A549 (cell line): Measurements from ENCODE around the gene PLA2G2C.

Experiments
- BHLHE40 ChIP-seq: IDR thresholded peaks from 2 replicates; pipeline ENCODE4 v1.6.1; 2012; ENCODE audit warnings: low read depth, low read length, inconsistent platforms
- CBX2 ChIP-seq: fragments of 200-600 bp; sonication (generic); IDR thresholded peaks from 2 replicates; pipeline ENCODE4 v1.6.1; 2016; ENCODE audit warnings: low read depth, mild to moderate bottlenecking, borderline replicate concordance
- CEBPB ChIP-seq, 2 experiments: fragments of >200 bp in 1 of 2; sonication (Bioruptor Twin) in 1 of 2; formaldehyde crosslinking in 1 of 2; IDR thresholded peaks; 2 replicates each; pipeline ENCODE4 v1.6.1; 2012 to 2016
- CTCF ChIP-seq: fragments of >200 bp; sonication (Bioruptor Twin); formaldehyde crosslinking; IDR thresholded peaks from 3 replicates; pipeline ENCODE4 v1.5.1; 2016
- HOXA7 ChIP-seq: fragments of 250-450 bp; sonication (Bioruptor Pico); IDR thresholded peaks from 2 replicates; pipeline ENCODE4 v1.5.0; 2020; ENCODE audit warnings: mild to moderate bottlenecking, moderate library complexity
- MAFK ChIP-seq: fragments of 450-650 bp; IDR thresholded peaks from 2 replicates; pipeline ENCODE4 v1.6.1; 2014; ENCODE audit not compliant: partially characterized antibody
- NFE2L2 ChIP-seq: fragments of 150-350 bp; conservative IDR thresholded peaks from 2 replicates; pipeline ENCODE4 v1.6.1; 2014; ENCODE audit warnings: low read length
- NPAS2 ChIP-seq: fragments of 250-450 bp; sonication (Bioruptor Pico); IDR thresholded peaks from 2 replicates; pipeline ENCODE4 v1.8.0; 2022; ENCODE audit warnings: mild to moderate bottlenecking, moderate library complexity, borderline replicate concordance
- NR3C1 ChIP-seq: fragments of >200 bp; sonication (Bioruptor Twin); formaldehyde crosslinking; IDR thresholded peaks from 3 replicates; pipeline ENCODE4 v1.6.1; 2017
- POLR2A ChIP-seq: IDR thresholded peaks from 2 replicates; pipeline ENCODE4 v1.6.1; 2012; ENCODE audit warnings: mild to moderate bottlenecking, low read length
- RAD21 ChIP-seq, 2 experiments: fragments of >200 bp in 1 of 2; sonication (Bioruptor Twin) in 1 of 2; formaldehyde crosslinking in 1 of 2; IDR thresholded peaks in 1 of 2; conservative IDR thresholded peaks in 1 of 2; 2 replicates in 1 of 2; 3 replicates in 1 of 2; pipeline ENCODE4 v1.6.1; 2012 to 2018; ENCODE audit warnings: inconsistent platforms in 1 of 2
- REST ChIP-seq: fragments of 200-600 bp; sonication (generic); IDR thresholded peaks from 2 replicates; pipeline ENCODE4 v1.6.1; 2016; ENCODE audit warnings: antibody characterized with exemption, mild to moderate bottlenecking, moderate library complexity
- TF ChIP-seq, protein P1 (sequence below): fragments of 450-650 bp; IDR thresholded peaks from 2 replicates; pipeline ENCODE4 v1.6.1; 2014; ENCODE audit warnings: antibody characterized with exemption
- TF ChIP-seq, protein P2 (sequence below): IDR thresholded peaks from 2 replicates; pipeline ENCODE4 v1.6.1; 2012

GRCh38 chr1:20212085-20212684 lies 25.9 kb upstream of the PLA2G2C start:
- TF ChIP-seq NPAS2 (no peak), NR3C1 (no peak), POLR2A (no peak), MAFK (no peak), RAD21 (conservative IDR thresholded peaks at IDR 0.05 in 1 of 2, IDR thresholded peaks at IDR 0.05 in 1 of 2) (no peak), NFE2L2 (no peak), CBX2 (no peak), BHLHE40 (no peak), CEBPB (IDR thresholded peaks at IDR 0.05) (no peak), CTCF (no peak), REST (no peak), HOXA7 (CRISPR knock-in tag) (no peak)
- TF ChIP-seq, protein P1, sequence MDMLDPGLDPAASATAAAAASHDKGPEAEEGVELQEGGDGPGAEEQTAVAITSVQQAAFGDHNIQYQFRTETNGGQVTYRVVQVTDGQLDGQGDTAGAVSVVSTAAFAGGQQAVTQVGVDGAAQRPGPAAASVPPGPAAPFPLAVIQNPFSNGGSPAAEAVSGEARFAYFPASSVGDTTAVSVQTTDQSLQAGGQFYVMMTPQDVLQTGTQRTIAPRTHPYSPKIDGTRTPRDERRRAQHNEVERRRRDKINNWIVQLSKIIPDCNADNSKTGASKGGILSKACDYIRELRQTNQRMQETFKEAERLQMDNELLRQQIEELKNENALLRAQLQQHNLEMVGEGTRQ, result no peak
- TF ChIP-seq, protein P2, sequence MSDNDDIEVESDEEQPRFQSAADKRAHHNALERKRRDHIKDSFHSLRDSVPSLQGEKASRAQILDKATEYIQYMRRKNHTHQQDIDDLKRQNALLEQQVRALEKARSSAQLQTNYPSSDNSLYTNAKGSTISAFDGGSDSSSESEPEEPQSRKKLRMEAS, result no peak
